Measurements from ENCODE around the gene PPP2R2B.
A peak's percentile ranks its signal among the peaks of the same experiment; 100 is the strongest.
"Not testable (repeated sequence)": the region's sequence is repeated elsewhere in the genome, so short reads cannot be mapped to it uniquely, and the experiment has no call there.

Gene PPP2R2B

DNA sequence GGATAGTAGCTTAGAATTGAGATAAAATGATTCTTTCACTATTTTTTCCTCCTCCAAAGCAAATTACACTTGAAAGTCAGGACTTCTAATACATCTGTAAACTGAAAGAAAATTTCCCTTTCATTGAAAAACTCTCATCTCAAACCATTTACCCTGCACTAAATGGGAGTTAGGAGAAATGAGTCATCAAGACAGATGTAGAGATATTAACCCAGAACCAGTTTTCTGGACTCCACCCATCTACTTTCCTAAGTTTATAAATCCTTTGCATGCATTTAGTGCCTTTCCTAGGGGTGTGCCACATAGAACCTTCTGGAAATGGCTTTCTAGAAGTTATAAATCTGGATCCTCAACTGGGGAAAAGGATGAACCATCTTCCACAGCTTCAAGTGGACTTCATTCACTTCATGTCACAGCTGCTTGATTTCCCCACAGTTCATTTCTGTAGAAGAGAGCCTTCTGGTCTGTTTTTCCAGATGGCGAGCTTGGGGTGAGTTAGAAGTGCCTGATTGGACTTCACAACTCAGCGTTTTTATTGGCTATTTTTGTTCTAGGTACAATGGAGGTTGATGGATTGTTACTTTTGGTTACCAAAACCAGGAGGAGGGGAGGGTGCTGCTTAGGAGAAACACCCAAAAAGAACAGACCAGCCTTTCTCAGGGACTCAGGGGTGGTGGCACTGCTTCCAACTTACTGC, 290.1 kb downstream of the PPP2R2B start:
- DNase-seq, result no peak

DNA sequence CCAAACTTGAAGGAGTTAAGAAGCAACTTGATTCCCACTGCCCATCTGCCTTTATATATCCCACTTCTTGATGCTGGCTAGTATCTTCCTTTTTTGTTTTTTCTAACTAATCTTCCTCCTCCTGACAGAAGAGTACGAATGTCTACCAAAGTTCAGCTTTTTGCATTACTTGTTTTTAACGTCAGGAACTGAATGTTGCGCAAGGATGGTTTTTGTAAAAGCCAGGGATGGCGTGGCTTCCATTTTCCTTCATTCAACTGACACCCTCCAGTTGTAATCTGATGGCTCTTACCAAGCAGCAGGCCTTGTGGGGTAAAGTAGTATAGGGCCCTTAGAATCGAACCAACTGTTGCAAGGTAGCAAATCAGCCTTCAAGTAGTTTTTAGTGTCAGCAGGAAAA, 291.8 kb downstream of the PPP2R2B start:
- DNase-seq, result no peak

DNA sequence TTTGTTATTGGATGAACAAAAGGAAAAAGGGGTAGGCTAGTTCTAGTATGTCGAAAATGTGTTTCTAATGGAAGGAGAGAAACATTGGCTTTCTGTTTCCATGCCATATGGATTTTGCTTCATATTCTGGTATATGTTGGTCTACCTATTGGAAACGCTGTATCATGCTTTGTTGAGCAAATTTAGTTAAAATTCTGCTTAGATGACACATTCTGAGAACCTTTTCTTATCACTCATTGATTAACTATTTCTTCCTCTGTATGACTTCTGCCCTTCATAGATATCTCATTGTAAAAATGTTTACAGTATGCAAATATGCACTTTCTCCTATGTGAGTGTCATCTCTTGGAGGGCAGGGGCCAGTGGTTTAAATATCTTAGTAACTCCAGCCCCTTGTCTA, 293.8 kb downstream of the PPP2R2B start:
- DNase-seq, result no peak

DNA sequence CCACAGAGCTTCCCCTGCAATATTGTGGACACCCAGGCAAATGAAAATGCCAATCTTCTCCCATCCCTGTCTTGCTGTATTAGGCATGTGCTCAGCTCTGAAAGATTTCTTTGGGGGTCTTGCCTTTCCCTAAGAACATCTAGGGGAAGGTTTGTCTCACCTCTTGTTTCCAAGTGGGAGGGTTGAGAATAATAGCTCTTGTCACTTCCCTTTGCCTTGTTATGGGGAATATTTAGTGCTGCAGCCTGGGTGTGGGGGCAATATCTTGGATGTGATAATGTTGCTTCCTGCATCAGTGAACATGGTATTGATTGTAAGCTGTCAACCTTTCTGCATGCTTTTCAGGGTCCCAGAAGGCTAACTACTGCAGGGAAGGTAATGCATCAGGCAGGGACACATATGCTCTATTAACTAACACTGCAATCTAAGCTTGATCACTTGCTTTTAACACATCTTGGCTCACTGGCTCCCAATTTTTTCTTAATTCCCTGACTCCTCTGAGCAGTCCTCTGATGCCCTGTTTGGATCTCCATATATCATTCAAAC, 296.4 kb downstream of the PPP2R2B start:
- DNase-seq, result no peak

DNA sequence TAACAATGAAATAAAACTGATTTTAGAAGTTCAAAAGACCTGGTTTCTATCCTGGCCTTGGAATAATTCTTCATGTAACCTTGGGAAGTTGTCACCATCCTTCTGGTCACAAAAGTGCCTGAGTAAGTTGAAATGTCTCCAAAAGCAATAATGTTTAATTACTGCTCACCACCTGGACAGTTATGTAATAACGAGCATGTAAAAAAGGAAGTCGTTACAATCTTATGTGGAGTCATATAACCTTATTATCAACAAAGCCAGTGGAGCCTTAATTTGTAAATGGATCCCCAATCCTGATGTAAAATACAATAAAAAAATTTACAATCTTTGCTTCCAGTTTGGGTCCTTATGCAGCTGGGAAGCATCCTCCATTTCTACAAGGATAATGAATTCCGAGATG, 298.3 kb downstream of the PPP2R2B start:
- no peak for DNase-seq

DNA sequence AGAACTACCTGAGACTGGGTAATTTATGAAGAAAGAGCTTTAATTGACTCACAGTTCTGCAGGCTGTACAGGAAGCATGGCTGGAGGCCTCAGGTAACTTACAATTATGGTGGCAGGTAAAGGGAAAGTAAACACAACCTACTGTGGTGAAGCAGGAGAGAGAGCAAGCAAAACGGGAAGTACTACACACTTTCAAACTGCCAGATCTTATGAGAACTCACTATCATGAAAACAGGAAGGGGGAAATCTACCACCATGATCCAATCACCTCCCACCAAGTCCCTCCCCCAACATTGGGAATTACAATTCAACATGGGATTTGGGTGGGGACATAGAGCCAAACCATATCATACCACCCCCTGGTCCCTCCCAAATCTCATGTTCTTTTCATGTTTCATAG, 303.8 kb downstream of the PPP2R2B start:
- no peak for DNase-seq

DNA sequence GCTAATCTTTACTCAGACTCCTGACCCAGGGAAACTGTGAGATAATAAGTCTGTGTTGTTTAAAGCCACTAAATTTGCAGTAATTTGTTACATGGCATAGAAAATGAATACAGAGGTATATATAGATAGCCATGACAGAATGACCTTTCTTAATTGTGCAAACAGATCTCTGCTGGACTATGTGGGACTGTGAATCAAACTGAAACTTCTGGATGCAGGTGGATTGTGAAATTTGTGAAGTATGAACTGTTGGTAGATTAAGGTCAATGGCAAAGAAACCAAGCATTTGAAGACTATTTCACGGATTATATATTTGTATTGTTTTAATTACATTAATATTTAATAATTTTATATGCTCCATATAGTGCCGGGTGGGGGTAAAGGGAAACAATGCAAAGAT, 310.4 kb downstream of the PPP2R2B start:
- DNase-seq, result no peak

DNA sequence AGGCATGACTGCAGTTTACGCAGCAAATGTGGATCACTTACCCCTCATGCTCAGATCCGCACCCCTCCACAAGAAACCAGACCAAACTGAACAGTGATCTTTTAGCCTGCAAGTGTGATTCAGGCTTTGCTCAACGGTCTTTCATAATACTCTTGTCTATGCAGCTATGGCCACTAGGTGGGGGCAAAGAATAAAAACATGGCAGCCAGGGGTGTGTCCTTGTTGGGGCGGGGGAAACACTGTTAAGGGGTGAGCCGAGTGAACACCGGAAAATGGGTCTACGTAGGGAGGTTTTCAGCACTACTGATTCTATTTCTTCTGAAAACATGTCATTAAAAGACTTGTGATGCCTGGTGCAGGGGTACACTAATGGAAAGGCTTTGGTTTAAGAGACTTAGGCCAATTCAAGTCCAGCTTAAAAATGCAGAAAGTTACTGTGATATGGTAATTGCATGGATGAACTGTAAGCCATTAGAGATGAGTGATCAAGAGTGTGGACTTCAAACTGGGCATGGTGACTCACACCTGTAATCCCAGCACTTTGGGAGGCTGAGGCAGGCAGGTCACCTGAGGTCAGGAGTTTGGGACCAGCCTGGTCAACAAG, 312.7 kb downstream of the PPP2R2B start:
- peak; percentile 61 for DNase-seq

DNA sequence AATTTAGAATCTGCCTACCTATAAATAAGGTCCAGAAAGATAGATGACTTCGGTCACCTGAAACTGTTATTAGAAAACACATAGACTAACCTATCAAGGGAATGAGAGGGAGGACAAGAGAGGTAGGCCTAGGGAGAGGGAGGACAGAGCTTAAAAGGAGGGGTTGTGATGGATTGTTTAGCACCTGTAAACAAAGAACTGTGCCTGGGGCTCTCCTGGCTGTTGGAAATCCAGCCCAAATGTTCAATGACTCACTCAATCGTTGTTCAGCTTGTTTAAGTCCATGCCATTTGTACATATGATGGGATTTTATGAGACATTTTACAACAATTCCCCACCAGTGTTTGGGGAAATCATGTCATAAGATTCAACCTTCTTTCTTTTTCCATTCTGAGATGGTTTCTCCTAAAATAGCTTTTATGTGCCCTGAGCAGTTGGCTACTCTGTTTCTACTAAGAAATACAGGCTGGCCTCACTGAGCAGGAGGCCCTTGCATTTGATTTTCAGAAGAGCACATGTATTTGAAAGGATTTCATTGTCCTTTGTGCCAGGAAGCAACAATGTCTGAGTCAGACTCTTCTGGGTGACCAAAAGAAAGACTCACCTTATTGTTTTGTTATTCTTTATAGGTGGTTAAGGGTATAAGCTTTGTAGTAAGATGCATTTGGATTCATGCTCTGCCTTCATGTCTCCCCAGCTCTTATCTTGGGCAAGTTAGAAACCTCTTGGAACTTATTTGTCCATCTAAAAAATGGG, 314.4 kb downstream of the PPP2R2B start:
- DNase-seq, result no peak

DNA sequence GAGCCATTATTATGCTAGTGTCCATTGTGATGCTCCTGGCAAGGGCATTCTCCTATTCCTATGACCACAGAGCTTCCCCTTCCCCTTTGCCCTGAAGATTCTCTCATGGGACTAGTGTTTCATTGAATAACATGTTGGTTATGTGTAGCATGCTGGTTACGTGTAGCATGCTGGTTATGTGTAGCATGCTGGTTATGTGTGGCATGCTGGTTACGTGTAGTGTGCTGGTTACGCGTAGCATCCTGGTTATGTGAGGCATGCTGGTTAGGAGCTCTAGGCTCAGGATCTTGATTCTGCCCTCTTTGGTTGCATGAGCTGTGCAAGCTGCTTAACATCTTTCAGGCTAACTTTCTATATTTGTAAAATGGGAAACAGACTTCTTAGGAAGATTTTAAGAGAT, 316.1 kb downstream of the PPP2R2B start:
- DNase-seq, result no peak

DNA sequence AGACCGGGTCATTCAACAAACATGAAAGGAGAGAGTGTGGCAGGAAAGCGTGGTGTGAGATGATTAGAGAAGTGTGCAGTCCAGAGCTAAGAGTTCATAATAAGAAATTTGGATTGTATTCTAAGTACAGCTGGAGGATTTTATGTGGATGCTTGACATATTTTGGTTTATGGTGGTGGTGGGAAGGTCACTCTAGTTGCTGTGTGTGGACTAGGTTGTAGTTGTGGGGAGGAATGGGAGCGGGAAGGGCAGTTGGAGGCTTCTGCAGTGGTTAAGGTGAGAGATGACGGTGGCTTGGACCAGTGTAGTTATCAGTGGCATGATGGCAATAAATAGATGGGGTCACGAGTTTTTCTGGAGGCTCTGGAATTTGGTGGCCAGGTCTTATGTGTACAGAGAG, 316.8 kb downstream of the PPP2R2B start:
- no peak for DNase-seq

DNA sequence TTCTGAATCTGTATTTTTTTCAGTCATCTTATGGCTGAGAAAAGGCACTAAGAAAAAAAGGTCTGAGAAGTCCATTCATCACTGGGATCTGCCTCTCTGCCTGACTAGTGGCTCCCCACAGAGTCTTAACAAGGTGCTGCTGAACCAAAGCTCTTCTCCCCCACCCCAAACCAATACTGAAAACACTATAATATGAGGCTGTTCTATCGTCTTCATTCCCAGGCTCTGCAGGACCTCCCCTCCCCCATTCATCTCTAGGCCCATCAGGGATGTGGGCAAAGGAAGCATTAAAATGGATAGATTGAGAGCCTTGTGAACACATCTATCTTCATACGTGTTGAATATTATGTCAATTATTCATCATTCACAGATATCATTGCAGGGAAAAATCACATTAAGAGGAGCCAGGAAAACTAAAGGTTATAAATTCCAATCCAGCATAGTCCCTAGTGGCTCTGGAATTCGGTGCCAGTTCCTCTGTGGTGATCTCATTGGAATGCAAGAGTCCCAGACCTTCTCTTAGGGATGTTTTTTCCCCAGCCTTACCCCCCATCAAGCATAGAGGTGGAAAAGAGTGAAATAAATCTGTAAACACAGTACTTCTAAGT, 318.2 kb downstream of the PPP2R2B start:
- no peak for DNase-seq

DNA sequence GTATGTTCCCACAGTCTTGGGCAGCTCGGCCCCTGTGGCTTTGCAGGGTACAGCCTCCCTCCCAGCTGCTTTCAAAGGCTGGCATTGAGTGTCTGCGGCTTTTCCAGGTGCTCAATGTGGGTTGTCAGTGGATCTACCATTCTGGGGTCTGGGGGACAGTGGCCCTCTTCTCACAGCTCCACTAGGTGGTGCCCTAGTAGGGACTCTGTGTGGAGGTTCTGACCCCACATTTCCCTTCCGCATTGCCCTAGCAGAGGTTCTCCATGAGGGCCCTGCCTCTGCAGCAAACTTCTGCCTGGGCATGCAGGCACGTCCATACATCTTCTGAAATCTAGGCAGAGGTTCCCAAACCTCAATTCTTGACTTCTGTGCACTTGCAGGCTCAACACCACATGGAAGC, 321.7 kb downstream of the PPP2R2B start:
- not testable (repeated sequence) for DNase-seq

DNA sequence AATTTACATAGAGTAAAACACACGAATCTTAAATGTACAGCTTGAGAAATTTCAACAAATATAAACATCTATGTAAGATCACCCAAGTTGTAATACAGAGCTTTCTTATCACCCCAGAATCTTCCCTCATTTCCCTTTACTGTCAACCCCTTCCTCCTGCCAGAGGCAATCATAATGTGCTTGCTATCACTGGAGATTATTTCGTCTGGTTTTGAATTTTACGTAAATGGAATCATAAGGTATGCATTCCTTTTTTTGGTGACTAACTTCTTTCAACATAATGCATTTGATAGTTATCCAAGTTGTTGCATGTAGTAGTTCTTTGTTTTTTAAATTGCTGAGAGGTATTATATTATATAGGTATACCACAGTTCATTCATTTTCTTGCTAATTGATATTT, 325.1 kb downstream of the PPP2R2B start:
- no peak for DNase-seq

DNA sequence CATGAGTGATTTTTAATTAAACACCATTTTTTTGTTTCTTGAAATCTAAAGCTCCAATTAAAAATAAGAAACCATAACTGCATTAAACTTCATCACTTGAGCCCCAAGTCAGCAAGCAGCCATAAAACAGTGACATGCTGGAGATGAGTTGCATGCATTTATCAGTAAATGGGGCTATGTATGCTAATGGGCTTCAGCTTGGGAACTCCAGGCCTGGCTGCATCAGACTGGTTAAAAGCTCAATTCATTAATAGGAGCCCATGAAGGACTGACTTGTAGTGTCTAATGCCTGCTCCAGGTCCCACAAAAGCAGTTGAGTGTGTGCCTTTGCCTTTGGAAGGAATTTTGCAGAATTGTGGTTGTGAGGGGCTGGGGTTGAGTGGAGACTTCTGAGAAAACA, 328.9 kb downstream of the PPP2R2B start:
- no peak for DNase-seq

DNA sequence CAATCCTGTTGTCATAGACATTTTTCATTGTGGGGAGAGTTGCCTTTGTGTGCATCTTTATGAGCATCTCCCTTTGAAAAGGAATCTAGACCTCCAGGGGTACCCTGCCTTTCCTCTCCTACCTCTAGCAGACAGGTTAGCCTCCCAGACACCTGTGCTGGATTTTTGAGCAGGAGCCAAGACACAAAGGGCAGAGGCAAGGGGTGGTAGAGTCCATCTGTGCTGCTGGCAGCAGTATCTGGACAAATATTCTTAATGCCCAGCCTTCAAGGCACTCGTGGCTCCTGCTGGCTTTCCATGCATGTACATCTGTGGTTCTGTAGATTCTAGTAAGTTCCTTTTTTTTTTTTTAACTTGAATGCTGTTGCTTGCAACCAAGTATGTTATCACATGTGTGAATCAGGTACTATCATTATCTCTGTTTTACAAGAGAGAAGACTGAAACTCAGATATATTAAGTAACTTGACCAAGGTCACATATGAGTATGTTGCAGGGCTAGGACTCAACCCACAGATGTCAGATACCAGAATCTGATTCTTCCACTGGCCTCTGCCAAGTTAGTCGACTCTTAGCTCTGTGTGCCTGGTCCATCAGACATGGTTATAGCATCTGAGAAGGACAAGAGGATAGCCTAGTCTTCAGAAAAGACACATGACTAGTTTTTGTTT, 329.6 kb downstream of the PPP2R2B start:
- DNase-seq, result peak; percentile 83

DNA sequence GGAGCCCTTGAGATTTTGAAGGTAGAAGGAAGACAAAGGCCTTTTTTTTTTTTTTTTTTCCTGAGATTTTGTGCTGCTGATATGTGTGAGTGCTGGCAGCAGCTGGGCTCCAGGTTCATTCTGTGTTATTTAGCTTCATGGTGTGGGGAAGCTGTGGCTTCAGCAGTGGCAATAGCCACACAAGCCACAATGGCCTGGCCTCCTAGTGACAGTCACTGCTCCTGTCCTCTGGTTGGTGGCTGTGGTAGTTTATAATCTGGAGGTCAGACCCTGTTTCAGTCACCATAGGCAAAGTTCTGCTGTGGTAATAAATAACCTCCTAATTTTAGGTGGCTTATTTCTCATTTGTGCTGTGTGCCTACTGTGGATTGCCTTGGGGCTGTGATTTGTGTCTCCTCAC, 334.3 kb downstream of the PPP2R2B start:
- DNase-seq, result no peak

DNA sequence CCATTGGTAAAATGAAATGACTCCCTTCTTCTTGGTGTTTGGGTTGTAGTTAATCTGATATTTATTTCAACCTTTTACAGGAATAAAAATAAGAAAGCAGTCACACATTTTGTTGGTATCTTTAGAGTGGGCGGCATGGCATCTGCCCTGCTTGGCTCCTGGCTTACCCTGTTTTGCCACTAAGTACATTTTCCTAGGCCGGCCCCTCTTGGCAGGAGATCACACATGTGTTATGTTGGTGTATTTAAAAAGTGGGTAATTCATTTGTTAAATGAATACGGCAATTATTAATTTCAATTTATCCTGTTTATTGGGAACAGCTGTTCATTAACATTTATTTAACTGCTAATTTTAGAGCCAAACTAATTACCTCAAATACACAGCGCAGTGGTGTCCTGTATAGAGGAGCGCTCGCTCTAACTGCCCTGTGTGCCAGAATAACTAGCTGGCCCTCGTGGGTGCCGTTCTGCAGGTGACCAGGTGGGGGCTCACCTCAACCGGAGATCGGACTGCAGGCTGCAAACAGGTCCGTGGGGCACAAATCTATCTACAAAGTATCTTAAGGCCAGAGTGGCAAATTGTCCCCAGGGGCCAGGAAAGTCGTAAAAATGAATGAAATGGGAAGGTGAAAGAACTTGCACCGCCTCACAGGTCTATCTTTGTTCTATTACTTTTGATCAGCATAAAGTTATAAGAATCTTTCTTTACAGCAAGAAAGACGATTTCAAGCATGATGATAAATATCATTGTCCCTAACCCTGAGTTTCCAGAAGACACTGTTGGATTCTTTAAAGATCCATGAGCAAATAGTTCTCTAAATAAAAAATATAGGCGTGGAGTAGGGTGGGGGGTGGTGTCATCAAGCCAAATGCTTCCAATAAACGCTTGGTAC, 336.4 kb downstream of the PPP2R2B start:
- peak; percentile 80 for DNase-seq

DNA sequence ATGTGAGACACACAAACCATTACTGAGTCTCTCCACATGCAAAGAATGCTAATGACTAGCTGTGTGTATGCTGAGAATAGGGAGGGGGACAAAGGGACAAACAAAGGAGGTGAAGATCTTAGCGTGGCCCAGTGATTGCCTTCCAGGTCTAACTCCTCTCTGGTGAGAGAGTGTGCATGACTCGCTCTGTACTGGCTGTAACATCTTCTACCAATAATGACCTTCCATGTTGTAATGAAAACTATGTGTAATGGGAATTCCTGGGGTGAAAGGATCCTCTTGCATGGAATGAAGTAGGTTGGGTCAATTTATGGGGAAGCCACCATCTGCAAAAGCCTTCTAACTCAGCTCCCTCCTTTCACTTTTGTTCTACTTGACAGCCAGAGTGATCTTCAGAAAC, 338.1 kb downstream of the PPP2R2B start:
- DNase-seq, result no peak

DNA sequence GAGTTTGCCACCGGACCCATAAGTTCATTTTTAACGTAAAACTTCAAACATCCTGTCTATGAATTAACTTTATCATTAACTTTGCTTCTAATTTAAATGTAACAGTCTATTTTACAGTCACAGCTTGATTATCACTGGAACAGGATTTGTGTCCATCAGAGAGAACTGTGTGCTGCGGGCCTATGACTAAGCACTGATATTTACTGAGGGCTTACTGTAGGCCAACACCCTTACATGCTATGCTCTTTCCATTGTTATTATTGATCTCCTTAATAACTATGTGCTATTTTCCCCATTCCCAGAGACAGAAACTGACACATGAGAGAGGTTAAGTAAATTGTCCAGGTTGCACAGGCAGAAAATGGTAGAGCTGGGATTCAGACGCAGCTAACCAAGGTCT, 338.6 kb downstream of the PPP2R2B start:
- DNase-seq, result no peak

DNA sequence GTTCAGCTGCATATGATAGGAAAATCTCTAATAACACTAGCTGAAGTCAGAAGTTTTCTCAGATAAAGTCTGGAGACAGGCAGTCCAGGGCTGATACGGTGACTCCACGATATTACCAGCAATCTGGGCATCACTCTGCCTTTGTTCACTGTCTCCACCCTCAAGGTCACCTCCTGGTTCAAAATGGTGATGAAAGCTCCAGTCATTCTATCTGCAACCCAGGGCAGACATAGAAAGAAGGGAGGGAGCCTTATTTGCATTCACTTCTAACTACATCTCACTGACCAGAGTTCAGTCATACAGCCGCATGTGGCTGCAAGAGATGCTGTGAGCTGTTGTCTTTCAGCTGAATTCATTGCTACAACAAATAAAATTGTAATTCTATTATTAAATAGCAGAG, 340.1 kb downstream of the PPP2R2B start:
- no peak for DNase-seq

DNA sequence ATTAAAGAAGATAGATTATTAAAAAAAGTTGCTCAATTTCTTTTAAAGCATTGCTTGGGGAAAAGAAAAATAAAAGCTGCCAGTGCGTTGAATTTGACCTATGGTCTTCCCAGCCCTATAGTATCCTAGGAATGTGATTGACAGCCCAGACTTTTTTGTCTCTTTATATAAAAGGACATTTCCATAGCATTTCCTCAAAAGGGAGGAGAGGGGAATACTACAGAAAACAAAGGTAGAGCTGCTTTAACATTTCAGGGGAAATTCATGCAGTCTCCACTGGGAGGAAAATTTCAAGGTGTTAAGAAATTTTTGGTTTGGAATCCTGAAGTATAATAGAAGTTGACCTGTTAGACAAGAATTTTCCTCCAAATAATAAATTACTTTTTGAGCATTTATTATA, 344.7 kb downstream of the PPP2R2B start:
- no peak for DNase-seq

Data from NCI-H446 treated with DMSO at 0.1 percent for 48 hours (cell line).